Measurements from ENCODE around the gene PHETA1. TPM values are rescaled to one million over a fixed set of nuclear protein-coding genes. Genes with fewer than 3 reads are reported as not detected.

Gene PHETA1
- total RNA-seq (2013; cell fraction: nucleolus; rRNA removed): 1.8 and 3.4 TPM in 2 replicates
- 0.45 and 0.65 TPM in 2 replicates for total RNA-seq (2014; rRNA removed)
- 0.18 and 0.28 TPM in 2 replicates for total RNA-seq (2014; rRNA removed; fragmentation: Illumina TruSeq; extraction: Trizol)
- total RNA-seq (2021): 1.3 and 1.4 TPM in 2 replicates
- polyA plus RNA-seq (2011; ENCODE audit: low read depth): 0.21 TPM
- polyA plus RNA-seq (2011; rRNA removed): 0.30 and 0.79 TPM in 2 replicates
- 1.0 and 1.8 TPM in 2 replicates for polyA plus RNA-seq (2011; cell fraction: cytosol; rRNA removed)
- 2.5 and 3.0 TPM in 2 replicates for polyA plus RNA-seq (2011; cell fraction: nucleus; rRNA removed)
- polyA plus RNA-seq (2012): 1.0 and 1.3 TPM in 2 replicates
- 0.29 TPM in 1 of 2 replicates, not detected in the other for polyA plus RNA-seq (2014; fragmentation: Illumina TruSeq; extraction: Trizol)
- under 1 TPM in 1 of 2 experiments, not detected in 1; 0.02 TPM for polyA plus RNA-seq (2014; fragmentation: Nextera tagmentation; extraction: Ambion mirVana)
- 0.51 and 1.4 TPM in 2 replicates for polyA plus RNA-seq (2014; rRNA removed)
- 1 to 10 TPM in 1 of 2 experiments, under 1 TPM in 1; 0.59 to 1.1 TPM for polyA plus RNA-seq (2016; fragmentation: Nextera tagmentation; extraction: Ambion mirVana)
- polyA minus RNA-seq (2011; rRNA and poly(A)+ RNA removed): 0.51 and 1.3 TPM in 2 replicates
- 0.53 and 0.73 TPM in 2 replicates for polyA minus RNA-seq (2011; cell fraction: cytosol; rRNA and poly(A)+ RNA removed)
- polyA minus RNA-seq (2011; cell fraction: nucleus; rRNA and poly(A)+ RNA removed): 0.60 and 1.3 TPM in 2 replicates
- Bru-seq, nascent RNA: percentile 48 among the genes with signal in this experiment
- percentile 45 among the genes with signal in this experiment for BruChase-seq, experiment 1, labeled RNA remaining after a 6-hour chase
- BruChase-seq, experiment 2, labeled RNA remaining after a 2-hour chase: percentile 51 among the genes with signal in this experiment
- long read RNA-seq, experiment 1: 0 reads
- long read RNA-seq, experiment 2: 0 reads

- DNase-seq (ENCODE audit: low read depth, low spot score): peak; percentile 30
- Histone ChIP-seq H3K9ac (ENCODE audit: control insufficient read depth, insufficient read depth, low read length) (peak within 1 kb of the TSS; percentile 49; the same call in 1 of the 2 replicates), H3K27ac (ENCODE audit: control insufficient read depth, insufficient read depth) (no peak within 1 kb of the TSS), H2AFZ (ENCODE audit: control insufficient read depth, low read depth, low read length) (peak within 1 kb of the TSS; percentile 92), H3K4me2 (ENCODE audit: control insufficient read depth, insufficient read depth) (peak within 1 kb of the TSS; percentile 75), H3K4me3 (peak within 1 kb of the TSS; percentile 68), H4K20me1 (ENCODE audit: control insufficient read depth, insufficient read depth) (no peaks in the 10 kb centered on the region), H3K9me3 (replicated peaks; ENCODE audit: control insufficient read depth, insufficient read depth, low read length) (no peaks in the 10 kb centered on the region), H3K4me1 (ENCODE audit: control insufficient read depth, insufficient read depth, low read length) (peaks cover 2% of the 10 kb centered on the region; the same call in 1 of the 2 replicates), H3K36me3 (ENCODE audit: control insufficient read depth in 2 of 2, insufficient read depth in 2 of 2, low read length in 1 of 2) (no peaks in the 10 kb centered on the region), H3K79me2 (ENCODE audit: control insufficient read depth, insufficient read depth, low read length) (no peaks in the 10 kb centered on the region), H3K27me3 (replicated peaks in 1 of 2; ENCODE audit: control insufficient read depth in 2 of 2, insufficient read depth in 2 of 2, low read length in 1 of 2) (no peaks in the 10 kb centered on the region)
- CTCF ChIA-PET: interaction anchor here (0.8 to 2.5 kb wide), 5 partner anchors 16 to 343 kb away, joined by 3 to 13 read pairs (median 5); no protein-coding TSS in a partner anchor
- ATAC-seq: peak; percentile 99
- RAD21 ChIA-PET (ENCODE audit: unreplicated experiment): interaction anchor here (1.5 to 1.6 kb wide), 3 partner anchors 28 to 83 kb away, joined by 3 to 6 read pairs (median 4); no protein-coding TSS in a partner anchor
- SMC1A ChIA-PET (ENCODE audit: uncharacterized antibody, unreplicated experiment): interaction anchor here (0.6 to 1.2 kb wide), 4 partner anchors 44 to 195 kb away, joined by 3 to 5 read pairs (median 3); no protein-coding TSS in a partner anchor
- intact Hi-C loops (cut with micrococcal nuclease; ENCODE audit: unreplicated experiment): no loop called here
- WGBS (ENCODE audit: insufficient coverage, insufficient replicate concordance, low lambda C conversion rate, missing lambda C conversion rate): under 1% methylated on average over 41 of the region's 72 CpGs
- FAIRE-seq: peak; percentile 52
- no TSS peak for BruUV-seq (replicated peaks)
- POLR2A ChIA-PET: interaction anchor here (1.0 kb wide), 1 partner anchor 95 kb away, joined by 3 read pairs; no protein-coding TSS in a partner anchor
- in situ Hi-C loops (cut with MboI): no loop called here
- TF ChIP-seq BACH1 (IDR thresholded peaks at IDR 0.05; ENCODE audit: borderline replicate concordance): peak; percentile 69
- TF ChIP-seq ZNF622 (IDR thresholded peaks at IDR 0.05): no peak
- TF ChIP-seq FOXK2 (IDR thresholded peaks at IDR 0.05): no peak
- TF ChIP-seq DPF2 (IDR thresholded peaks at IDR 0.05): peak; percentile 77
- no peak for TF ChIP-seq ZZZ3 (IDR thresholded peaks at IDR 0.05; ENCODE audit: control insufficient read depth, insufficient read length, low read depth)
- TF ChIP-seq SREBF2 (IDR thresholded peaks at IDR 0.05; ENCODE audit: low read length): no peak
- no peak for TF ChIP-seq TCF3 (IDR thresholded peaks at IDR 0.05; ENCODE audit: borderline replicate concordance, insufficient read depth, low read depth, low read length)
- TF ChIP-seq SP1 (IDR thresholded peaks at IDR 0.05; ENCODE audit: low read depth, low read length): peak; percentile 90
- peak; percentile 33 for TF ChIP-seq NR2C1 (IDR thresholded peaks at IDR 0.05)
- TF ChIP-seq ATF3 (IDR thresholded peaks at IDR 0.05; ENCODE audit: borderline replicate concordance, extremely low read depth, low read depth, low read length): no peak
- no peak for TF ChIP-seq BMI1 (IDR thresholded peaks at IDR 0.05; ENCODE audit: borderline replicate concordance)
- no peak for TF ChIP-seq CTCF (IDR thresholded peaks at IDR 0.05 in 2 of 3, conservative IDR thresholded peaks at IDR 0.05 in 1 of 3; ENCODE audit: control insufficient read depth in 2 of 3, extremely low read depth in 1 of 3, insufficient read depth in 1 of 3, low read depth in 3 of 3, low read length in 3 of 3)
- TF ChIP-seq TARDBP (IDR thresholded peaks at IDR 0.05; ENCODE audit: borderline replicate concordance): no peak
- TF ChIP-seq CHD2 (IDR thresholded peaks at IDR 0.05; ENCODE audit: borderline replicate concordance, low read depth, low read length): peak; percentile 47; the same call in 1 of the 2 replicates
- TF ChIP-seq SPI1 (IDR thresholded peaks at IDR 0.05; ENCODE audit: borderline replicate concordance, insufficient read depth, low read depth, low read length): peak; percentile 12; the same call in 1 of the 2 replicates
- no peak for TF ChIP-seq SRF (IDR thresholded peaks at IDR 0.05; ENCODE audit: low read depth in 2 of 2, low read length in 2 of 2)
- no peak for TF ChIP-seq HDAC6 (IDR thresholded peaks at IDR 0.05; ENCODE audit: unreplicated experiment)
- TF ChIP-seq TBL1XR1 (IDR thresholded peaks at IDR 0.05; ENCODE audit: low read depth, low read length): no peak
- TF ChIP-seq NFXL1 (IDR thresholded peaks at IDR 0.05; ENCODE audit: borderline replicate concordance): no peak
Observed at GRCh38 chr12:111368788-111369495, at the start of gene PHETA1. Gene PHETA1, minus strand, starts transcription at chr12:111369095. Its CDS starts 5,668 bp downstream, at chr12:111363427.

Data from GM12878 (cell line).